Lower leg skin (tissue), 3 donors: ENCODE measurements around the gene KCNIP2.

Experiments
- POLR2A ChIP-seq, 2 donors: fragments of 450-650 bp; IDR thresholded peaks; one replicate each; pipeline ENCODE4 v1.6.1; 2016 to 2017; ENCODE audit warnings: antibody characterized with exemption in 2 of 2, mild to moderate bottlenecking in 1 of 2, moderate library complexity in 1 of 2
- TF ChIP-seq, protein P1 (sequence below), 3 donors: fragments of 450-650 bp; IDR thresholded peaks; one replicate each; pipeline ENCODE4 v1.5.1; 2016; ENCODE audit warnings: antibody characterized with exemption in 3 of 3, mild to moderate bottlenecking in 3 of 3, moderate library complexity in 2 of 3

DNA sequence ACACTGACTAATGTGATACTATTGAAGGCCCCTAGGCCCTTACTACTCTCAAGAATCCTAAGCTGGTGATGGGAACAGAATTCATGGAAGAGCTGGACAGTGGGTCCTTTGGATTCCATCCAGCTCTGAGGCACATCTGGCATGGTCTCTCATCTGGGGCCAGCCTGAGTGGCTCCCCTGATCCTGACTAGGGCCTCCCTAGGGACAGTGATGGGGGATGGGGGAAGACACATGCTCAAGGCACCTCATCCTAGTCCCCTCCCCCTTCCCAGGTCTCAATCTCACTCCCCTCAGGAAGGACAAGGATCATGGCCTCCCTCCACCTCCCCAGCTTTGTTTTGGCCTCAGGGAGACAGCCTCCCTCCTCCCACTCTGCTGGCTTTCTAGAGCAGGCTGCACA lies 1.8 kb downstream of the KCNIP2 start:
- TF ChIP-seq, protein P1, sequence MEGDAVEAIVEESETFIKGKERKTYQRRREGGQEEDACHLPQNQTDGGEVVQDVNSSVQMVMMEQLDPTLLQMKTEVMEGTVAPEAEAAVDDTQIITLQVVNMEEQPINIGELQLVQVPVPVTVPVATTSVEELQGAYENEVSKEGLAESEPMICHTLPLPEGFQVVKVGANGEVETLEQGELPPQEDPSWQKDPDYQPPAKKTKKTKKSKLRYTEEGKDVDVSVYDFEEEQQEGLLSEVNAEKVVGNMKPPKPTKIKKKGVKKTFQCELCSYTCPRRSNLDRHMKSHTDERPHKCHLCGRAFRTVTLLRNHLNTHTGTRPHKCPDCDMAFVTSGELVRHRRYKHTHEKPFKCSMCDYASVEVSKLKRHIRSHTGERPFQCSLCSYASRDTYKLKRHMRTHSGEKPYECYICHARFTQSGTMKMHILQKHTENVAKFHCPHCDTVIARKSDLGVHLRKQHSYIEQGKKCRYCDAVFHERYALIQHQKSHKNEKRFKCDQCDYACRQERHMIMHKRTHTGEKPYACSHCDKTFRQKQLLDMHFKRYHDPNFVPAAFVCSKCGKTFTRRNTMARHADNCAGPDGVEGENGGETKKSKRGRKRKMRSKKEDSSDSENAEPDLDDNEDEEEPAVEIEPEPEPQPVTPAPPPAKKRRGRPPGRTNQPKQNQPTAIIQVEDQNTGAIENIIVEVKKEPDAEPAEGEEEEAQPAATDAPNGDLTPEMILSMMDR (IDR thresholded peaks at IDR 0.05) = no peak
- TF ChIP-seq POLR2A (IDR thresholded peaks at IDR 0.05) = no peak
